HFF-Myc (cell line): ENCODE results near the gene PAQR9.

Source experiments
- DNase-seq: peaks from one replicate; pipeline ENCODE4 v3.0.0-alpha.2; 2011; ENCODE audit warnings: low read depth; ENCODE audit errors: extremely low read depth
- H3K4me3 ChIP-seq: replicated peaks from 2 replicates; pipeline ENCODE4 v1.5.1; 2011; ENCODE audit warnings: low read depth, mild to moderate bottlenecking, control low read depth, low read length
- TF ChIP-seq, protein P1 (sequence below): IDR thresholded peaks from 2 replicates; pipeline ENCODE4 v1.5.1; 2012; ENCODE audit warnings: mild to moderate bottlenecking, low read depth, low read length, control low read depth; ENCODE audit errors: missing control alignments

PAQR9 gene

GRCh38 chr3:142963516-142964448, at the start of gene PAQR9:
TSS of gene PAQR9 (minus strand) at chr3:142963674. CDS start at chr3:142963336, 338 bp downstream.
- H3K4me3 ChIP-seq: peak within 1 kb of the TSS; percentile 39
- DNase-seq: no peak
- TF ChIP-seq, protein P1, sequence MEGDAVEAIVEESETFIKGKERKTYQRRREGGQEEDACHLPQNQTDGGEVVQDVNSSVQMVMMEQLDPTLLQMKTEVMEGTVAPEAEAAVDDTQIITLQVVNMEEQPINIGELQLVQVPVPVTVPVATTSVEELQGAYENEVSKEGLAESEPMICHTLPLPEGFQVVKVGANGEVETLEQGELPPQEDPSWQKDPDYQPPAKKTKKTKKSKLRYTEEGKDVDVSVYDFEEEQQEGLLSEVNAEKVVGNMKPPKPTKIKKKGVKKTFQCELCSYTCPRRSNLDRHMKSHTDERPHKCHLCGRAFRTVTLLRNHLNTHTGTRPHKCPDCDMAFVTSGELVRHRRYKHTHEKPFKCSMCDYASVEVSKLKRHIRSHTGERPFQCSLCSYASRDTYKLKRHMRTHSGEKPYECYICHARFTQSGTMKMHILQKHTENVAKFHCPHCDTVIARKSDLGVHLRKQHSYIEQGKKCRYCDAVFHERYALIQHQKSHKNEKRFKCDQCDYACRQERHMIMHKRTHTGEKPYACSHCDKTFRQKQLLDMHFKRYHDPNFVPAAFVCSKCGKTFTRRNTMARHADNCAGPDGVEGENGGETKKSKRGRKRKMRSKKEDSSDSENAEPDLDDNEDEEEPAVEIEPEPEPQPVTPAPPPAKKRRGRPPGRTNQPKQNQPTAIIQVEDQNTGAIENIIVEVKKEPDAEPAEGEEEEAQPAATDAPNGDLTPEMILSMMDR: no peak

DNA sequence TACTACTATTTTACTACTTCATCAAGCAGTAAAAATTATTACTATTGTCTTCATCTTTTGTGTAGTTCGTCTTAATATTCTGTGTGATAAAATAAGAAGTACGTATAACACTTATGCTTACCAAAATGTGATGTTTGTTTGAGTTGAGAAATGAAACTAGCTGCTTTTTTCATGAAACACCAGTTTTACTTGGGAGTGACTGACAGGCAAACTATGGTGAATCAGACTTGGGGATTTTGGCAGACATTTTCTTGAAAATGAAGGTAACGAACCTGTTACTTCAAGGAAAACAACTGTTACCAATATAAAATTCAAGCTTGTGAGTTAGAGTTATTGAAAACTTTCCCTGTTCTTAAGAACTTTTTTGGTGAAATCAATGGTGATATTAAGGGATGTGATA, 48.2 kb upstream of the PAQR9 start:
- H3K4me3 ChIP-seq: no peak overlapping the region
- no peak for DNase-seq
- TF ChIP-seq, protein P1: no peak

DNA sequence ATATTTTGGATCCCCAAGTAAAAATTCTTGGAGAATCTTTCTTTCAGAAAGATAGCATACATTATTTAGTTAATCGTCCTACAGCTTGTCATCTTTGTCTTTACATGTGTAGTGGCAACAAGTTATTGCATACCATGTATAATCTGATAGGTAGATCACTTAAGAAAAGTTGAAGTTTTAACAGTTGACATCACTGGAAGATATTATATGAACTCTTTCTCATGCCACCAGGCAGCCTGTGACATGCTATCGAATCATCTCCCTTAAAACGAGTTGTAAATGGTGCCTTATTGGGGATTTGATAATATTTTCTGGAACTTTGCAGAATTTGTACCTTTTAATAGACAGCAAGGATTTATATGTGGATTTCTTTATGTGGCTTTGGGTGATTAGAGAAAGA, 46.5 kb upstream of the PAQR9 start:
- TF ChIP-seq, protein P1: no peak
- no peak for DNase-seq
- H3K4me3 ChIP-seq: no peak overlapping the region

- no peak overlapping the region; the same call in 1 of the 2 replicates for H3K4me3 ChIP-seq
- no peak for DNase-seq
- TF ChIP-seq, protein P1: no peak
These were observed 41.3 kb upstream of the PAQR9 start for GRCh38 chr3:143004823-143005222.

- DNase-seq: no peak
- TF ChIP-seq, protein P1: no peak
- H3K4me3 ChIP-seq: peak overlapping the region; percentile 94
These were observed 39.3 kb upstream of the PAQR9 start for GRCh38 chr3:143002727-143003126.

- peak overlapping the region; percentile 94 for H3K4me3 ChIP-seq
- TF ChIP-seq, protein P1: no peak
- no peak for DNase-seq
These were observed 38.7 kb upstream of the PAQR9 start for GRCh38 chr3:143002083-143002712.
